GM19455 (cell line): ENCODE measurements around the gene ZBTB16.

Experiments
- ATAC-seq: cut with Tn5 transposase; IDR thresholded peaks from one replicate; pipeline ENCODE4 v1.9.1; 2021; ENCODE audit not compliant: unreplicated experiment

ZBTB16 gene

GRCh38 chr11:114197799-114198500 is 138.4 kb downstream of the ZBTB16 start:
- ATAC-seq = no peak

- ATAC-seq = no peak
These were observed 139.5 kb downstream of the ZBTB16 start for GRCh38 chr11:114199051-114199450.

DNA sequence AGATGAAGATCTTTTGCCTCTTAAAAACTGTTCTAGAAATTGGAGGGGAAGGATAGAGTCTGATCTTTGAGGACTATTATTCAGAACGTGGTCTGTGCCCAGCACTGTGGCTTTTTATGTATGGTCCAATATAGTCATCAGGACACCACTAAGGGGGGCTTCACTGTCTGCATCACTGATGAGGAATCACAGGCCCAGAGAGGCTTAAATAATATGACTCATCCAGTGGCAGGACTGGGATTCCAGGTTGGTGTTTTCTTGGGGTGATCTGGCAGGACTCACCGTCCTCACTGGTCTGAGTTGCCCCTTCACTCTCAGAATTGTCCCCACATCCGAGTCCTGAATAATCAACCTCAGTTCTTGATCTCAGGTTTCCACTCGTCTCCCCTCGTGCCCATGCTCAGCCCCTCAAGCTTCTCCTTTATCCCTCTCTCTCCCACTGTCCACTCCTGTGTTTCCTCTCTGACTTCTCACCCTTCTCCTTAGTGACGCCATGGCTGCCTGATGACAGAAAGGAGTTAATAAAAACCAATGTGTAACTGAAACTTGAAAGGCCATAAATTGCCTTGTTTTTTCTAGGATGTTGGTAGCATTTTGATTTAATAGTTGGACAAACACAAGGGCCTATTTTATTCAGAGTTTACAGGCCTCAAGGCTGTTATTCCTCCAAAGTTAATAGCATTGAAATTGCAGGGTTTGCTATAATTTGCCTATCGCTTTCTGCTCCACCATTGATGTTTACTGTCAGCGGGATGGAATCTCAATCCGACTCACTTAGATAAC is 141.0 kb downstream of the ZBTB16 start:
- no peak for ATAC-seq

- ATAC-seq = no peak
These were observed 141.7 kb downstream of the ZBTB16 start for GRCh38 chr11:114201219-114201618.

GRCh38 chr11:114202011-114202609 is 142.6 kb downstream of the ZBTB16 start:
- no peak for ATAC-seq

DNA sequence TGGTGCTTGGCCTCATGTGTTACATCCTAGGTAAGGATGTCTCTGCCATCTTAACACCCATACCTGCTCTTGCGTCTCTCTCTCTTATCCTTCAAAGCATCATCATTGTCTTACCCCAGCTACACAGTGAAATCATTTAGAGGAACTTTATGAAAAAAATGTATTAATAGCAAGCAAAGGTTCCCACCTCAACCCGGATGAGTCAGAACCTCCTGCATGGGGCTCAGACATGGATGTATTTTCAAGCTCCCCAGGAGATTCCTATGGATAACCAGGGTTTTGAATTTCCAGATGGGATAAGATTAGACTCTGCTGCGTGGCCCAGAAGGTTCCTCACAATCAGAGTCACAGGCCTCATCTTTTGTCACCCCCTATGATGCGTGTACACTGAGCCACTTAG is 147.6 kb downstream of the ZBTB16 start:
- no peak for ATAC-seq

DNA sequence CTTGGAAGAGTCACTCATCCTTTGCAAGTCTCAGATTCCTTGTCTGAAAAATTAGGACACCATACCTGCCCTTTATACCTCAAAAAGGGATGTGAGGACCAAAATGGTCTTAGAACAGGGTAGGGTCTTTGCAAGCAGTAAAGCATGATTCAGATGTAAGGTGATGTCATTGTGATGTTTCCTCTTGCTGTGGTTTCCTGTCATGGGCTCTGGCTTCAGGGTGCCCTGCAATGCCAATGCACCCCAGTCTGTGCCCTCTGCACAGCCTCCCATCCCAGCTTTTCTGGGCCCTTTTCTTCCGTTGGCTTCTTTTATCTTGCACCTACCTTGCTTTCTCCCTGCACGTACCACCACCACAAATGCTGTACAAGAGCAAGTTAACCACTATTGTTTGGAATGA is 148.9 kb downstream of the ZBTB16 start:
- ATAC-seq = no peak

- no peak for ATAC-seq
These were observed 149.8 kb downstream of the ZBTB16 start for GRCh38 chr11:114209343-114209742.

DNA sequence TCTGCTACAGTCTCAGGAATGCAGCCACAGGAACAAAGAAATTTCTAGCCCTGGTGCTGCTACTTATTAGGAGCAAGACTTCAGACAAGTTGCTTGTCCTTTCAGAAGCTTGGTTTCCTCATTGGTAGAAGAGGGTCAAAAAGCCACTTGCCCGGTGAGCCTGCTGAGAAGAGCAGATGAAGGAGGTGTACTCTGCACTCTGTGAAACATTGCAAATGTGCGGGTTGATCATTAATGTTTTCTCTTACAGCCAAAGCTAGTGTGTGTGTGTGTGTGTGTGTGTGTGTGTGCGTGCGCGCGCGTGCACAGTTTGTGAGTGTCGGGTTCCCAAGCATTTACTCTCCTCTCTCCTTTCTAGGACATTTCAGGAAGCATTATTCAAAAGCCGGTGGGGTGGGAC is 150.4 kb downstream of the ZBTB16 start:
- no peak for ATAC-seq

GRCh38 chr11:114211444-114212121 is 152.1 kb downstream of the ZBTB16 start:
- no peak for ATAC-seq

GRCh38 chr11:114213622-114214021 is 154.1 kb downstream of the ZBTB16 start:
- ATAC-seq = no peak

DNA sequence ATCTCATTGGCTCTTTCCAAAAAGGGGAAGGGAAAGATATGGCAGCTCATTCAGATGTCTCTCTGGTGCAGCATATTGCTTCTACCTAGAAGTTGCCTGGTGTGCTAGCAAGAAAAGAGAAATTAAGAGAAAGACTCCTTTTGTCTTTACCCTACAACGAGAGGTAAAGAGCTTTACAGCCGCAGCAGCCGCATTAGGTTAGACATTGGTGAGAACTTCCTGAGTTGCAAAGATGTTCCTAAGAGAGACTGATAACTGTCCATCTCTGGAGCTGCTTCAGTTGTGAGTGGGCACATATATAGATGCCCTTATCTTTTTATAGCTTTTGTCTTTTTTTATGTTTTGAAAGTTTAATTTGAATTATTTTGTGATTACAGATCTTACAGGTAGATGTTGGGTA is 155.9 kb downstream of the ZBTB16 start:
- ATAC-seq = no peak

DNA sequence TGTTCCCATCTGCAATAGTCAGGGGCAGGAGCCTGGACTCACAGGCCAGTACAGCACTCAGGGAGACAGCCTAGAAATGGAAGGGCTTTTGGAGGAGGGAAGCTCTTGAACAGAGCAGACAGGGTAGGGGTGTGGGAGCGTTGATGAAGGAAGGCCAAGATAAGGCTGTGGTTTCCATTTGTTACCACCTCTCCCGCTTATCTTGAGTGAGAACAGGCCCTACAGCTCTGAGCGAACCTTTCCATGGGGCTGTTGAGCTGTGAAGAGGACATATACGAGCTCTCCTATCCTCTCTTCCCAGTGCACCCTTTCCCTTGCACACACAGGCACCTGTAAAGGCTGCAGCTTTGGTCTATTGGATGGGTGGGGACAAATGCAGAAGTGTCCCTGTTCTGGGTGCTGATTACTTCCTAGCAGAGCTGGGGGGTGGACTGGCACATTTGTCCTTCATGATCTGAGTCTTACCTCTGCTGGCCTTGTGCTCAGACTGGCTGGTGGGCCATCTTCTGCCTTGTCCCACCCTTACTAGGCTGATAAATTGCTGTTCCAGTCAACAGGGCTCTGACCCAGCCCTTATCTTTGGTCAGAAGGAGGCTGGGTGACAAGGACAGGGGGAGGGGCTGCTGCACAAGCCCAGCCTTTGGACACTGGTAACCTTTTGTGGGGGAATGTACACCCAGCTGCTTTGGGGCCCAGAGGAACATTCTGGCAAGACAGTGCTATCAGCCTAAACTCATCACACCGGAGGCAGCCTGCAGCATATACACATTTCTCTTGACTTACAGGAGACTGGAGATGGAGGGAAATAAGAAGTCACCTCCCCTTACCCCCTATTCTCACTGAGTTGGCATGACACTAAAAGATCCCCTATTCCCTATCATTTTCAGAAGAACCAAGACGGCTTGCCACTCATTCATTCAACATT is 156.6 kb downstream of the ZBTB16 start:
- no peak for ATAC-seq

DNA sequence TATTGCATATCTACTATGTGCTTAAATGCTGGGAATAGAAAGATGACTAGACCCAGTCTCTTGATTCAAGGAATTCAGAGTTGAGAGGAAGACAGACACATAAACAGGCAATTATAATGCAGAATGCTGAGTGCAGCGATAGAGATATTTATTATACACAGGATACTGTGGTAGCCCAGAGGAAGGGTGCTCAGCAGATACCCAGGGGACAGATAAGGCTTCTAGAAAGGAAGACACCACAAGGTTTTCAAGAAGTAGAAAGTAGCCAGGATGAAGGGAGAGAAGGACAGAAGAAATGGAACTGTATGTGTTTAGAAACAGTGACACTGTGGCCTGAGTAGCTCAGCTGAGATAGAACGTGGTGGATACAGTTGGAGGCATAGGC is 157.3 kb downstream of the ZBTB16 start:
- ATAC-seq = no peak

GRCh38 chr11:114218508-114218907 is 159.0 kb downstream of the ZBTB16 start:
- ATAC-seq = no peak

DNA sequence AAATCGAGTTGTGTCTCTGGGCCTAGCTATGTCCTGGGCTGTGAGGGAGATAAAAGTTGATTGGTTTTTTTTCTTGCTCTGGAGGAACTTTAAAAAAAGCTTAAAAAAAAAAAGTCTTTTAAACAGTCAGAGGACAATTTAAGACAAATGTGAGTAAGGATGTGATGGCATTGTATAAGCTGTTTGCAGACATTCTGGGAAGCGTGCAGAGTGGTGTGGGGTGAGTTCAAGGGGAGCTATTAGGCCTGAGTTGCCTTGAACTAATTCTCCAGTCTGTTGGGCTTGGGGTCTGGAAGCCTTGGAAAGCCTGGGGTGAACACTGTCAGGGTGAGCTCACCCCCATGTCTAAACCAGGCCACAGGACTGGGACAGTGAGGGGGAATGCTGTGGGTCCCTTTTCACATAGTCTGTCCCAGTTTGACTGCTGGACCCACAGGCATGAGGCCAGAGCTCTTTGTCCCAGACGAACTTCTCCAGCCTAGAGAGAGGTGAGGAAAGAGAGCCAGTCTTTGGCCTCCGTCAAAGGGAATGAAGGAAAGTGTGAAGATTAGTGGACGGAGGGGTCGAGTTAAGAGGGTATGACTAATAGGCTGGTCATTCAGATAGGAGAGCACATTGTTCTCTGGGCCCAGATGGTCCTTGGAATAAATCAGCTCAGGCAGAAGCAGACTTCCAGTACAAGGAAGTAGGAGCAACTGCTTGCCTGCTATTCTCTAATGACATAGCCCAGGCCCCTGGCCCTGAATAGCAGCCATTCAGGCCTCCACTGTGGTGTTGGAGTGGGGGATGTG is 160.2 kb downstream of the ZBTB16 start:
- ATAC-seq = no peak

- ATAC-seq = no peak
These were observed 161.5 kb downstream of the ZBTB16 start for GRCh38 chr11:114221037-114221436.

DNA sequence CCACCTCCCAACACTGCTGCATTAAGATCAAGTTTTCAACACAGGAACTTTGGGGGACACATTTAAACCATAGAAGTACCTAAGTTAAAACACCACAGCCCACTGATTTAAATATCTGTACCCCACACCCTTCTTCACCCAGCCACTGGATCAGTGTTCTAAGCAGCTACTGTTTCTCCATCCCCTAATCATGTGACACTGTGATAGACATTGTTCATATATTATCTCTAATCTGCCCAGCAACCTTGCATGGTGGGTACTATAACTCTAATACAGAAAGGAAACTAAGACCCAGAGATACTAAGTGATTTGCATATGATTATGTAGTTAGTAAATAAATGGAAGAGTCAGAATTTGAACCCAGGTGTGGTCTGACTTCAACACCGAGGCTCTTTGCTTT is 166.2 kb downstream of the ZBTB16 start:
- ATAC-seq = no peak

GRCh38 chr11:114226356-114226755 is 166.8 kb downstream of the ZBTB16 start:
- ATAC-seq = no peak
